Stimulated activated CD4-positive, alpha-beta T cell treated with anti-CD3 and anti-CD28 coated beads, Interleukin-1b, Interleukin-23, amount 100 ng/mL, for 4 hours (primary cell): ENCODE data around the gene ROR2.
"Not testable (repeated sequence)": the region's sequence is repeated elsewhere in the genome, so short reads cannot be mapped to it uniquely, and the experiment has no call there.

Experiments
- DNase-seq, 2 donors: peaks; one replicate each; pipeline ENCODE4 v3.0.0-alpha.2; 2020; ENCODE audit warnings: low read depth in 2 of 2

ROR2 gene

DNA sequence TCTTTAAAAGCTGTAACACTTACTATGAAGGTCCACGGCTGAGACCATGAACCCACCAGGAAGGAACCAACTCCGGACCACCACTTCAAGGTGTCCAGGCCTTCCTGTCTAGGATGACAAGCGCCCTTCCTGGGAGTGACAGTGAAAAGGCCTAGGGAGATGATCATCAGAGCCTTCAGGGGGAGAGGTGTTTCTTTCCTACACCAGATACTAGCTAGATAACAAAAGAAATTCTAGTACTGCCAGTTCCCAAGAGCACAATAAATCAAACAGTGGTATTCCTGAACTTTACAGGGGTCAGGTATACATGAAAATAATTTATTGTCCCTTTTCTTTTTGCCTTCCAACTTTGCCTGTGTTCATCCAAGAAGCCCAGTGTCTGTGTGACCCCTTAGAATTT is 432.2 kb downstream of the ROR2 start:
- DNase-seq = no peak

DNA sequence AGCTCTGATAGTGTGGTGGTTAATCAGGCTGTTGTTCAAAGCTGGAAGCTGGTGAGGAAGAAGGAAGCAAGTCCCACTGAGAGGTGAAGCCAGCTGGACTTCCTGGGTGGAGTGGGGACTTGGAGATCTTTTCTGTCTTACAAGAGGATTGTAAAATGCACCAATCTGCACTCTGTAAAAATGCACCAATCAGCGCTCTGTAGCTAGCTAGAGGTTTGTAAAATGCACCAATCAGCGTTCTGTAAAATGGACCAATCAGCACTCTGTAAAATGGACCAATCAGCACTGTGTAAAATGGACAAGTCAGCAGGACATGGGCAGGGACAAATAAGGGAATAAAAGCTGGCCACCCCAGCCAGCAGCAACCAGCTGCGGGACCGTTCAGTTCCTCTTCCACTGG is 432.7 kb downstream of the ROR2 start:
- not testable (repeated sequence) for DNase-seq

DNA sequence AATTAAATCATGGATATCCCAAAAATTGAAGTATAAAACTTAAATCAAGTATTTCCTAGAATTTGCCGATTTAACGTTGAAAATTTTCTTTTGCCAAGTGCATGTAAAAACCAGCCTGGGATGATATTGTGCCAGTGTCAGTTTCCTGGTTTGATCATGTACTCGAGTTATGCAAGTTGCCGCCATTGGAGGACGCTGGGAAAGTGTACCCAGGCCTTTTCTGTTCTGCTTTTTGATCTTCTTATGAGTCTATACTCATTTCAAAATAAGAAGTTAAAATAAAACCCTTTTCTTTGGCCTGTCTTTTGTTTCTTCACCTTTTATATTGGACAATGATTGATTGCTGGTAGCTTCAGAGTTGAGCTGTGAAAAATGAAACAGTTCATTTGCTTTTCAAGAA is 433.3 kb downstream of the ROR2 start:
- no peak for DNase-seq

DNA sequence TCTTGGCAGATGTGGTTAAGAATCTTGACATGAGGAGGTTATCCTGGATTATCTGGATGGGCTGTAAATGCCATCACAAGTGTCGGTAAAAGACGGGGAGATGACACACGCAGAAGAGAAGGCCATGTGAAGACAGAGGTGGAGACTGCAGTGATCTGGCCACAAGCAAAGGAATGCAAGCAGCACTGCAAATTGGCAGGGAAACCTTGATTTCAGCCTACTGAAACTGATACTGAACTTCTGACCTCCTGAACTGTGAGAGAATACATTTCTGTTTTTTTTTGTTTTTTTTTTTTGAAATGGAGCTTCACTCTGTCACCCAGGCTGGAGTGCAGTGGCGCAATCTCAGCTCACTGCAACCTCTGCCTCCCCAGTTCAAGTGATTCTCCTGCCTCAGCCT is 433.9 kb downstream of the ROR2 start:
- no peak for DNase-seq

DNA sequence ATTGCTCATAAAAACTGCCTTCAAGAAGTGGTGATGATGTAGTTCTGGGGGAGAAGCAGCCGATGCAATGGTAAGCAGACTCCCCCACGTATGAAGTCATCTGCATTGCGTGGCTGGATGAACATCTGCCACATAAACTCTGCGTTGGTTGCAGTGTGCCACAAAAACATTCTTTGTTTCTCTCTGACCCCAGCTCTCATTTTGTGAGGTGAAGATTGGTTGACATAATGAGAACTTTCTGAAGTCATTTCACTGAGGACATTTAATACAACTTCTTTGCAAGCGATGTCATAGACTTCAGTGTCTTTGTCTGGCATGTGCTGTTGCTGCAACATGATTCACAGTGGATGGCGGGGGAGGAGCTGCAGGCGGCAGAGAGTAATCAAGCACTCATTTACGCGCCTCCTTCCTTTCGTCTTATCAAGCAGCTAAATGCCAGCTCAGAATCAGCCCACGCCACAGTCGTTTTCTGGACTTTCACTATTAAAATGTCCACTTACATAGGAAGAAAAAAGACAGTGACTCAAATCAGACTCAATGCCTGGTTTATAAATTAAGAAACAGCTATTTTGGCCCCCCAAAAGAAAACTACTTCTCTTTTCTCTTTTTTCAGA is 434.8 kb downstream of the ROR2 start:
- DNase-seq = no peak
